GM12878 (cell line): ENCODE results near the gene RFX7. TPM values are rescaled to one million over a fixed set of nuclear protein-coding genes. Genes with fewer than 3 reads are reported as not detected.

ENCODE experiments used
- ATAC-seq: fragments of 200-7000 bp; cut with Tn5 transposase; 3 replicates; pipeline ENCODE4 v1.9.1; 2020; ENCODE audit warnings: mild to moderate bottlenecking, moderate library complexity
- BruUV-seq: library from RNA; stranded (reverse); fragments of 400-500 nt; replicated peaks from 2 replicates; lab custom pipeline; 2021; lab: Mats Ljungman, UMichigan
- CTCF ChIA-PET: fragments of 300-600 bp; sonication (Branson Sonifier 250); formaldehyde crosslinking; extraction: SDS; loops from one replicate; lab custom pipeline; 2021; ENCODE audit warnings: inconsistent platforms; lab: Yijun Ruan, JAX
- POLR2A ChIA-PET: fragments of 350-600 bp; formaldehyde crosslinking; extraction: SDS; loops from one replicate; lab custom pipeline; 2021; ENCODE audit warnings: inconsistent platforms; lab: Charles Lee
- RAD21 ChIA-PET: fragments of 300-600 bp; sonication (Branson Sonifier 250); formaldehyde crosslinking; loops from one replicate; lab custom pipeline; 2023; ENCODE audit warnings: antibody characterized with exemption; ENCODE audit not compliant: unreplicated experiment; lab: Charles Lee
- SMC1A ChIA-PET: fragments of 300-600 bp; sonication (Branson Sonifier 250); formaldehyde crosslinking; loops from one replicate; lab custom pipeline; 2023; ENCODE audit not compliant: unreplicated experiment, uncharacterized antibody; lab: Charles Lee
- DNase-seq: peaks from one replicate; pipeline ENCODE4 v3.0.0-alpha.2; 2011; ENCODE audit warnings: low read depth, low spot score
- FAIRE-seq: peaks from 3 replicates; lab custom pipeline; 2011; peaks lifted over from hg19 to GRCh38; lab: Jason Lieb, UNC
- H2AFZ ChIP-seq: 2 replicates; pipeline ENCODE4 v1.6.0; 2011; ENCODE audit warnings: low read depth, low read length, control low read depth; ENCODE audit not compliant: control insufficient read depth
- H3K27ac ChIP-seq: 2 replicates; pipeline ENCODE4 v1.5.1; 2011; ENCODE audit warnings: control low read depth; ENCODE audit not compliant: control insufficient read depth, insufficient read depth
- H3K27me3 ChIP-seq, 2 experiments: replicated peaks in 1 of 2; 2 replicates each; pipeline versions ENCODE4 v1.6.0 to v1.6.1; 2011; ENCODE audit warnings: low read length in 1 of 2; ENCODE audit not compliant: control insufficient read depth in 2 of 2, insufficient read depth in 2 of 2
- H3K36me3 ChIP-seq, 2 experiments: 2 replicates each; pipeline ENCODE4 v1.5.1; 2011; ENCODE audit warnings: low read length in 1 of 2; ENCODE audit not compliant: control insufficient read depth in 2 of 2, insufficient read depth in 2 of 2
- H3K4me1 ChIP-seq: 2 replicates; pipeline ENCODE4 v1.6.1; 2011; ENCODE audit warnings: mild to moderate bottlenecking, low read length, moderate library complexity, mixed read lengths; ENCODE audit not compliant: control insufficient read depth, insufficient read depth
- H3K4me2 ChIP-seq: 2 replicates; pipeline ENCODE4 v1.6.0; 2011; ENCODE audit warnings: control low read depth; ENCODE audit not compliant: control insufficient read depth, insufficient read depth
- H3K4me3 ChIP-seq: fragments of 200-600 bp; sonication (generic); 2 replicates; pipeline ENCODE4 v1.5.1; 2016
- H3K79me2 ChIP-seq: 2 replicates; pipeline ENCODE4 v1.6.0; 2011; ENCODE audit warnings: low read length; ENCODE audit not compliant: control insufficient read depth, insufficient read depth
- H3K9ac ChIP-seq: 2 replicates; pipeline ENCODE4 v1.8.0; 2011; ENCODE audit warnings: low read length, control low read depth, mixed read lengths; ENCODE audit not compliant: control insufficient read depth, insufficient read depth
- H3K9me3 ChIP-seq: replicated peaks from 3 replicates; pipeline ENCODE4 v1.5.1; 2011; ENCODE audit warnings: mild to moderate bottlenecking, low read length; ENCODE audit not compliant: control insufficient read depth, insufficient read depth
- H4K20me1 ChIP-seq: 2 replicates; pipeline ENCODE4 v1.6.0; 2011; ENCODE audit not compliant: control insufficient read depth, insufficient read depth
- ATF2 ChIP-seq: IDR thresholded peaks from 2 replicates; pipeline ENCODE4 v1.6.1; 2012; ENCODE audit warnings: low read length, inconsistent platforms
- HCFC1 ChIP-seq: fragments of 150-350 bp; IDR thresholded peaks from 2 replicates; pipeline ENCODE4 v1.6.1; 2014; ENCODE audit warnings: low read length
- IRF5 ChIP-seq: fragments of 450-650 bp; IDR thresholded peaks from 2 replicates; pipeline ENCODE4 v1.6.1; 2017; ENCODE audit warnings: borderline replicate concordance
- JUNB ChIP-seq: IDR thresholded peaks from 2 replicates; pipeline ENCODE4 v1.6.1; 2016; ENCODE audit warnings: antibody characterized with exemption, mild to moderate bottlenecking
- JUND ChIP-seq: IDR thresholded peaks from 2 replicates; pipeline ENCODE4 v1.6.1; 2012; ENCODE audit warnings: low read depth, mild to moderate bottlenecking, low read length, improper control_type of control experiment, moderate library complexity
- SKIL ChIP-seq: fragments of 450-650 bp; IDR thresholded peaks from 2 replicates; pipeline ENCODE4 v1.6.1; 2017; ENCODE audit warnings: mild to moderate bottlenecking, low read depth, inconsistent platforms; ENCODE audit not compliant: poor library complexity, severe bottlenecking
- SMC3 ChIP-seq: IDR thresholded peaks from 2 replicates; pipeline ENCODE4 v1.6.1; 2011; ENCODE audit warnings: low read length, improper control_type of control experiment, borderline replicate concordance
- SRF ChIP-seq, 2 experiments: IDR thresholded peaks; 2 replicates each; pipeline ENCODE4 v1.6.1; 2011; ENCODE audit warnings: low read depth in 2 of 2, low read length in 2 of 2, mild to moderate bottlenecking in 1 of 2, moderate library complexity in 1 of 2
- ZBED1 ChIP-seq: IDR thresholded peaks from 2 replicates; pipeline ENCODE4 v1.6.1; 2016; ENCODE audit warnings: borderline replicate concordance
- WGBS: methylation state at CpG from one replicate; pipeline ENCODE4 v1.1.6; 2016; ENCODE audit warnings: low lambda C conversion rate; ENCODE audit not compliant: insufficient replicate concordance, insufficient coverage; ENCODE audit errors: missing lambda C conversion rate; 5-methylcytosine and 5-hydroxymethylcytosine counted together
- in situ Hi-C: fragments of 300-500 bp; cut with MboI; formaldehyde crosslinking; loops from 9 replicates; pipeline ENCODE4 v1.14.3; 2018; ENCODE audit warnings: mixed read lengths
- intact Hi-C: fragments of 100-400 bp; cut with micrococcal nuclease; formaldehyde crosslinking; loops from one replicate; pipeline ENCODE4 v1.14.2; 2022; ENCODE audit not compliant: unreplicated experiment
- polyA plus RNA-seq, 11 experiments: library from polyadenylated mRNA; depleted of rRNA in 4 of 11; unstranded in 6 of 11; stranded (reverse) in 5 of 11; fragments of >200 nt; fragmentation: Nextera tagmentation in 4 of 11; fragmentation: Illumina TruSeq in 1 of 11; extraction: Ambion mirVana in 4 of 11; extraction: Trizol in 1 of 11; gene quantifications; 1 replicate in 1 of 11; 2 replicates in 10 of 11; pipeline versions ENCODE4 v1.2.1 to v1.2.3, GENCODE V29; 2011 to 2016; ENCODE audit warnings: inconsistent platforms in 2 of 11, missing spikeins in 2 of 11, low read depth in 1 of 11
- total RNA-seq, 4 experiments: library from RNA; depleted of rRNA in 3 of 4; stranded (reverse); fragments of >200 nt in 3 of 4; fragmentation: Illumina TruSeq in 1 of 4; extraction: Trizol in 1 of 4; gene quantifications; 2 replicates each; pipeline versions ENCODE4 v1.2.1 to v1.2.3, GENCODE V29; 2013 to 2021

RFX7 gene
- total and polyA plus RNA-seq, 10 of the 15 experiments (the other 5 are each of a cell fraction or from before 2014, with no cell fraction given): 3.2 to 31.4 (median 10.7) TPM

GRCh38 chr15:56146756-56147155 is 96.9 kb downstream of the RFX7 start:
- H4K20me1 ChIP-seq: no peaks in the 10 kb centered on the region
- in situ Hi-C loops: no loop called here

More at GRCh38 chr15:56146756-56147155, 96.9 kb downstream of the RFX7 start:
- no peak for FAIRE-seq
- no TSS peak for BruUV-seq
- ChIA-PET RAD21 (no interaction called here), SMC1A (no interaction called here), CTCF (no interaction called here), POLR2A (no interaction called here)
- no peaks in the 10 kb centered on the region for H3K4me1 ChIP-seq
- no peak overlapping the region for H2AFZ ChIP-seq
- H3K27me3 ChIP-seq: no peaks in the 10 kb centered on the region
- no peak overlapping the region for H3K4me3 ChIP-seq
- H3K4me2 ChIP-seq: no peak overlapping the region
- H3K27ac ChIP-seq: no peak overlapping the region
- peaks cover 1 to 9% of the 10 kb centered on the region in 2 experiments for H3K36me3 ChIP-seq
- intact Hi-C loops: no loop called here
- H3K79me2 ChIP-seq: no peaks in the 10 kb centered on the region; the same call in none of the 2 replicates
- WGBS: 100% methylated on average over 1 of the region's 1 CpG
- no peak overlapping the region for H3K9ac ChIP-seq
- H3K9me3 ChIP-seq: peaks cover 4% of the 10 kb centered on the region; the same call in 2 of the 3 replicates
- TF ChIP-seq SRF (IDR thresholded peaks at IDR 0.05; ENCODE audit: low read depth in 2 of 2, low read length in 2 of 2): no peak
- no peak for TF ChIP-seq SMC3
- no peak for TF ChIP-seq ZBED1
- TF ChIP-seq HCFC1: no peak
- TF ChIP-seq JUND: no peak
- TF ChIP-seq SKIL: no peak
- TF ChIP-seq JUNB: no peak
- no peak for TF ChIP-seq IRF5
- no peak for TF ChIP-seq ATF2
- ATAC-seq: no peak
- no peak for DNase-seq
